Measurements from ENCODE around the gene HEPHL1.

DNA sequence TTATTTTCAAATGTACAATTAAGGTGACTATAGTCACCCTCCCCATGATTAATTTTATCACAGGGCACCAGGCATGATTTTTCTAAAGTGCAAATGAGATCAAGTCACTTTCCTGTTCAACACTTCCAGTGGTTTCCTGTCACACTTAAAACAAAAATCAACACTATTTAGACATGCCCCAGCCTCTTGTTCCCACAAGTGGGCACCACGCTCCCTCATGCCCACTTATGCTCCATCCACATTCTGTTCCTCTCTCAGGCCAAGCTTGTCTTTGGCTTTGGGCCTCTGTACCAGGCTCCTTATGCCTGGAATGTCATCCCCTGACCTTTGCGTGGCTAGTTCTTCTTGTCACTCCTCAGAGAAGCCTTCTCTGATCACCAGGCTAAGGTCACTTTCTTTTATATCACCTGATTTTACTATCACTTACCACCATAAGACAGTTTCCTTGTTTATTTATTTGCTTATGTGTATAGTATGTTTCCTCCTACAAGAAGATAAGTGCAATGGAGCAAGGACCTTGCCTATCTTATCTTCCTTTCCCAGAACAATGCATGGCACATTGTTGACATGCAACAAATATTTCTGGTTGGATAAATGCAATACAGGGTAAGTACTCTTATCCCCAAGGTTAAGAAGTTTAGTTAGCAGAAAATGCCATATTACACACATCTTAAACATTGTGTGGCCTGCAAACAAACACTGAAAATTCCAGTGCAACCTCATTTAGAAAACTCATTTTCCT is 56.6 kb downstream of the HEPHL1 start:
- no peak for TF ChIP-seq EZH2 (IDR thresholded peaks at IDR 0.05; ENCODE audit: borderline replicate concordance, low read depth, low read length, severe bottlenecking)
- TF ChIP-seq, protein P1, sequence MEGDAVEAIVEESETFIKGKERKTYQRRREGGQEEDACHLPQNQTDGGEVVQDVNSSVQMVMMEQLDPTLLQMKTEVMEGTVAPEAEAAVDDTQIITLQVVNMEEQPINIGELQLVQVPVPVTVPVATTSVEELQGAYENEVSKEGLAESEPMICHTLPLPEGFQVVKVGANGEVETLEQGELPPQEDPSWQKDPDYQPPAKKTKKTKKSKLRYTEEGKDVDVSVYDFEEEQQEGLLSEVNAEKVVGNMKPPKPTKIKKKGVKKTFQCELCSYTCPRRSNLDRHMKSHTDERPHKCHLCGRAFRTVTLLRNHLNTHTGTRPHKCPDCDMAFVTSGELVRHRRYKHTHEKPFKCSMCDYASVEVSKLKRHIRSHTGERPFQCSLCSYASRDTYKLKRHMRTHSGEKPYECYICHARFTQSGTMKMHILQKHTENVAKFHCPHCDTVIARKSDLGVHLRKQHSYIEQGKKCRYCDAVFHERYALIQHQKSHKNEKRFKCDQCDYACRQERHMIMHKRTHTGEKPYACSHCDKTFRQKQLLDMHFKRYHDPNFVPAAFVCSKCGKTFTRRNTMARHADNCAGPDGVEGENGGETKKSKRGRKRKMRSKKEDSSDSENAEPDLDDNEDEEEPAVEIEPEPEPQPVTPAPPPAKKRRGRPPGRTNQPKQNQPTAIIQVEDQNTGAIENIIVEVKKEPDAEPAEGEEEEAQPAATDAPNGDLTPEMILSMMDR (IDR thresholded peaks at IDR 0.05; ENCODE audit: borderline replicate concordance, extremely low read depth, low read length, poor library complexity, severe bottlenecking) = no peak
